Neutrophil (primary cell): ENCODE results near the gene B3GALT4.

Experiments used
- H3K27ac ChIP-seq: fragments of 200-600 bp; sonication (generic); 2 replicates; pipeline ENCODE4 v1.5.1; 2016; ENCODE audit warnings: mild to moderate bottlenecking, moderate library complexity
- H3K27me3 ChIP-seq: fragments of 200-600 bp; sonication (generic); 2 replicates; pipeline ENCODE4 v1.6.0; 2016; ENCODE audit warnings: mild to moderate bottlenecking
- H3K36me3 ChIP-seq: fragments of 200-600 bp; sonication (generic); 2 replicates; pipeline ENCODE4 v1.5.1; 2017
- H3K4me1 ChIP-seq, 2 experiments: fragments of 200-600 bp in 1 of 2; sonication (generic) in 1 of 2; 1 replicate in 1 of 2; 2 replicates in 1 of 2; pipeline versions ENCODE4 v1.5.1 to v1.6.1; 2013 to 2016; ENCODE audit warnings: low read depth in 1 of 2, low read length in 1 of 2, mild to moderate bottlenecking in 1 of 2, moderate library complexity in 1 of 2; ENCODE audit not compliant: control insufficient read depth in 1 of 2, insufficient read depth in 1 of 2
- H3K4me3 ChIP-seq, 2 experiments: fragments of 200-600 bp in 1 of 2; sonication (generic) in 1 of 2; 1 replicate in 1 of 2; 2 replicates in 1 of 2; pipeline ENCODE4 v1.5.1; 2013 to 2016; ENCODE audit warnings: low read depth in 1 of 2, low read length in 1 of 2, mild to moderate bottlenecking in 1 of 2, moderate library complexity in 1 of 2
- H3K9me3 ChIP-seq: fragments of 200-600 bp; sonication (generic); 2 replicates; pipeline ENCODE4 v1.5.1; 2016
- TF ChIP-seq, protein P1 (sequence below): fragments of 200-600 bp; sonication (generic); IDR thresholded peaks from 2 replicates; pipeline ENCODE4 v1.5.1; 2016; ENCODE audit warnings: antibody characterized with exemption

The B3GALT4 gene

GRCh38 chr6:33249732-33250630, 26.9 kb upstream of the B3GALT4 start:
- Histone ChIP-seq H3K9me3 (no peaks in the 10 kb centered on the region), H3K4me3 (peak overlapping the region; percentile 59 to 67), H3K36me3 (peaks cover 5% of the 10 kb centered on the region), H3K27me3 (peaks cover 32% of the 10 kb centered on the region), H3K27ac (peak overlapping the region; percentile 94), H3K4me1 (peaks cover 23 to 24% of the 10 kb centered on the region in 2 experiments)
- TF ChIP-seq, protein P1, sequence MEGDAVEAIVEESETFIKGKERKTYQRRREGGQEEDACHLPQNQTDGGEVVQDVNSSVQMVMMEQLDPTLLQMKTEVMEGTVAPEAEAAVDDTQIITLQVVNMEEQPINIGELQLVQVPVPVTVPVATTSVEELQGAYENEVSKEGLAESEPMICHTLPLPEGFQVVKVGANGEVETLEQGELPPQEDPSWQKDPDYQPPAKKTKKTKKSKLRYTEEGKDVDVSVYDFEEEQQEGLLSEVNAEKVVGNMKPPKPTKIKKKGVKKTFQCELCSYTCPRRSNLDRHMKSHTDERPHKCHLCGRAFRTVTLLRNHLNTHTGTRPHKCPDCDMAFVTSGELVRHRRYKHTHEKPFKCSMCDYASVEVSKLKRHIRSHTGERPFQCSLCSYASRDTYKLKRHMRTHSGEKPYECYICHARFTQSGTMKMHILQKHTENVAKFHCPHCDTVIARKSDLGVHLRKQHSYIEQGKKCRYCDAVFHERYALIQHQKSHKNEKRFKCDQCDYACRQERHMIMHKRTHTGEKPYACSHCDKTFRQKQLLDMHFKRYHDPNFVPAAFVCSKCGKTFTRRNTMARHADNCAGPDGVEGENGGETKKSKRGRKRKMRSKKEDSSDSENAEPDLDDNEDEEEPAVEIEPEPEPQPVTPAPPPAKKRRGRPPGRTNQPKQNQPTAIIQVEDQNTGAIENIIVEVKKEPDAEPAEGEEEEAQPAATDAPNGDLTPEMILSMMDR = no peak

GRCh38 chr6:33250731-33251130, 26.2 kb upstream of the B3GALT4 start:
- TF ChIP-seq, protein P1 = no peak
- Histone ChIP-seq H3K27ac (no peak overlapping the region), H3K9me3 (no peaks in the 10 kb centered on the region)

GRCh38 chr6:33251395-33252012, 25.4 kb upstream of the B3GALT4 start:
- Histone ChIP-seq H3K4me3 (no peak overlapping the region), H3K27ac (no peak overlapping the region), H3K9me3 (no peaks in the 10 kb centered on the region), H3K27me3 (peaks cover 17% of the 10 kb centered on the region), H3K4me1 (peaks cover 23 to 24% of the 10 kb centered on the region in 2 experiments), H3K36me3 (peaks cover 5% of the 10 kb centered on the region)
- TF ChIP-seq, protein P1 = no peak

More at GRCh38 chr6:33250731-33251130, 26.2 kb upstream of the B3GALT4 start:
- peaks cover 23 to 24% of the 10 kb centered on the region in 2 experiments for H3K4me1 ChIP-seq
- peaks cover 25% of the 10 kb centered on the region for H3K27me3 ChIP-seq
- peaks cover 5% of the 10 kb centered on the region for H3K36me3 ChIP-seq
- H3K4me3 ChIP-seq = no peak overlapping the region

- peaks cover 12% of the 10 kb centered on the region for H3K36me3 ChIP-seq
- peaks cover 4% of the 10 kb centered on the region for H3K27me3 ChIP-seq
- TF ChIP-seq, protein P1 = no peak
- no peaks in the 10 kb centered on the region for H3K9me3 ChIP-seq
- no peak overlapping the region for H3K4me3 ChIP-seq
- H3K4me1 ChIP-seq = peaks cover 22 to 24% of the 10 kb centered on the region in 2 experiments
- H3K27ac ChIP-seq = no peak overlapping the region
Observed at GRCh38 chr6:33252759-33253158, 24.2 kb upstream of the B3GALT4 start.

- TF ChIP-seq, protein P1 = no peak
- H3K36me3 ChIP-seq = peaks cover 23% of the 10 kb centered on the region
- H3K9me3 ChIP-seq = no peaks in the 10 kb centered on the region
- H3K4me3 ChIP-seq = no peak overlapping the region
- H3K27me3 ChIP-seq = no peaks in the 10 kb centered on the region
- no peak overlapping the region for H3K27ac ChIP-seq
- H3K4me1 ChIP-seq = peaks cover 6% of the 10 kb centered on the region in 2 experiments
Observed at GRCh38 chr6:33254591-33254990, 22.3 kb upstream of the B3GALT4 start.
